GM12891 (cell line): ENCODE measurements around the gene AP3B2.

Source experiments
- PAX5 ChIP-seq: IDR thresholded peaks from 2 replicates; pipeline ENCODE4 v1.6.1; 2011; ENCODE audit warnings: low read length, moderate library complexity, mild to moderate bottlenecking; ENCODE audit not compliant: insufficient read depth, severe bottlenecking
- POLR2A ChIP-seq: IDR thresholded peaks from 2 replicates; pipeline ENCODE4 v1.6.1; 2011; ENCODE audit warnings: low read depth, low read length, control low read depth
- POLR2AphosphoS5 ChIP-seq: IDR thresholded peaks from 2 replicates; pipeline ENCODE4 v1.6.1; 2011; ENCODE audit warnings: low read depth, low read length, control low read depth
- POU2F2 ChIP-seq: IDR thresholded peaks from 2 replicates; pipeline ENCODE4 v1.6.1; 2011; ENCODE audit warnings: low read depth, mild to moderate bottlenecking, control low read depth, low read length, moderate library complexity
- SPI1 ChIP-seq: IDR thresholded peaks from 2 replicates; pipeline ENCODE4 v1.6.1; 2011; ENCODE audit warnings: low read depth, low read length, control low read depth
- TAF1 ChIP-seq: IDR thresholded peaks from 2 replicates; pipeline ENCODE4 v1.6.1; 2011; ENCODE audit warnings: low read depth, low read length, control low read depth

- no peak for TF ChIP-seq POLR2A
- no peak for TF ChIP-seq POLR2AphosphoS5
- no peak for TF ChIP-seq TAF1
- no peak for TF ChIP-seq SPI1
- TF ChIP-seq POU2F2, result no peak
- no peak for TF ChIP-seq PAX5
These were observed 38.6 kb upstream of the AP3B2 start for GRCh38 chr15:82748315-82748714.
